Diencephalon (tissue), 1 donor: ENCODE measurements around the gene PCDHB3. TPM values are rescaled to one million over a fixed set of nuclear protein-coding genes. Genes with fewer than 3 reads are reported as not detected.

Experiments used
- total RNA-seq: library from RNA; depleted of rRNA; stranded (reverse); fragments of >200 nt; gene quantifications from one replicate; pipeline ENCODE4 v1.2.3, GENCODE V29; 2014

PCDHB3 gene
- total RNA-seq = 13.6 TPM

DNA sequence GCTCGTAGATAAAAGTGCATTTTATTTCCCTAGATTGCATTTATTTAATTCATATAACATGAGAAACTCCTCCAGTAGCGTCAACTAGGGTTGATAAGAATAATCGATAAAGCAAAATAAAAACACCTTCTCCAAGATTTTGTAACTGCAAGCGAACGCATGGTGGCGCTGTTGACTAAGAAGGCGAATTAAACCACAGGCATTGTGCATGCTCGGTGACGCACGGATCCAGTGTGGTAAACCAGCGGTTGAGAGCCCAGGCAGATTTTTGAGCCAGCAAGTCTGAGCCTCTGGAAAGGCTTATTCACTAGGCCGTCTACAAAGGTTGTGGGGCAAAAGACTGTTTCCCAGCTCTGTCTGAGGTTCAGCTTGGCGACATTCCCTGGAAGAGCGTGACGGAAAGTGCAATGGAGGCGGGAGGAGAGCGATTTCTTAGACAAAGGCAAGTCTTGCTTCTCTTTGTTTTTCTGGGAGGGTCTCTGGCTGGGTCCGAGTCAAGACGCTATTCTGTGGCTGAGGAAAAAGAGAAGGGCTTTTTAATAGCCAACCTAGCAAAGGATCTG, at the start of gene PCDHB3:
PCDHB3 (plus strand) TSS at position 231 of the 563 bp plus-strand sequence; CDS start at position 408, 177 bp downstream.

DNA sequence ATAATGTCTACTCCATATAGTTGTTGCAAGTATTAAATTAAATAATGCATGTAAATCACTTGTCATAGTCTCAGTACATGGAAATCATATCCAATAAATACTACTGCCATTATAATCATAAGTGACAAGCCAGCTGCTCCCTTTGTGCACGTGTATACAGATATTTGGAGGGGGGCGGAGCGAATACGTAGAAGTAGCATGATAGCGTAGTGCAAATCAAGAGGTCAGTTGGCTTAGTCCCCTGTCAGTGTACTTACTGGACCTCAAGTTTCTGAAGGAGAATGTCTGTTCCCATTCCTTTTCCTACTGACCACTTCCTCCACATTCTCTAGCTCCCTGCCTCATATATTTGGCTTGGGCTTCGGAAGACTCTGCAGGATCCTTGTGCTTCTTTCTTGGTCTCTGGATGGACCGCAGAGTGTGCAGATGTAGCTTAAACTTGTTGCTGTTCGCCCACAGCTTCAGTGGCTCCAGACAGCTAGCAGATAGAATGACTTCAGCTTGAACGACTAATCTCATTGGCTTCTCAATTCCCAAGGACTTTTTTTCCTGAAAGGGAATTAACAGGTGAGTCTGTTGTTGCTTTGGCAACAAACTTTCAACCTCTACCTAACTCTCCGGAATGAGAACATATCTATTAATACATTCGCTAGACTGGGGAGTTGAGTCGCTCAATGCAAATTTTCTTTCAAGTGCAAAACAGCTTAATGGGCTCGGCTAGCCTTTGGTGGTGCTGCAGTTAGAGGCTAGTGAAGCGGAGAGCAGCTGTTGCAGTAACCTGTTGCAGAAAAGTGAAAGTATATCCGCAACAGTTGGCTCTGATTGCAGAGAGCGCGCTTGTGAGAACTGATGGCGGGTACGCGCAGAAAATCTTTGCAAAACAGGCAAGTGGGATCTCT, 49.4 kb upstream of the PCDHB3 start, which contains the start of gene PCDHB1:
PCDHB1 (plus strand) TSS at position 753 of the 899 bp plus-strand sequence; CDS start at position 850, 97 bp downstream.

DNA sequence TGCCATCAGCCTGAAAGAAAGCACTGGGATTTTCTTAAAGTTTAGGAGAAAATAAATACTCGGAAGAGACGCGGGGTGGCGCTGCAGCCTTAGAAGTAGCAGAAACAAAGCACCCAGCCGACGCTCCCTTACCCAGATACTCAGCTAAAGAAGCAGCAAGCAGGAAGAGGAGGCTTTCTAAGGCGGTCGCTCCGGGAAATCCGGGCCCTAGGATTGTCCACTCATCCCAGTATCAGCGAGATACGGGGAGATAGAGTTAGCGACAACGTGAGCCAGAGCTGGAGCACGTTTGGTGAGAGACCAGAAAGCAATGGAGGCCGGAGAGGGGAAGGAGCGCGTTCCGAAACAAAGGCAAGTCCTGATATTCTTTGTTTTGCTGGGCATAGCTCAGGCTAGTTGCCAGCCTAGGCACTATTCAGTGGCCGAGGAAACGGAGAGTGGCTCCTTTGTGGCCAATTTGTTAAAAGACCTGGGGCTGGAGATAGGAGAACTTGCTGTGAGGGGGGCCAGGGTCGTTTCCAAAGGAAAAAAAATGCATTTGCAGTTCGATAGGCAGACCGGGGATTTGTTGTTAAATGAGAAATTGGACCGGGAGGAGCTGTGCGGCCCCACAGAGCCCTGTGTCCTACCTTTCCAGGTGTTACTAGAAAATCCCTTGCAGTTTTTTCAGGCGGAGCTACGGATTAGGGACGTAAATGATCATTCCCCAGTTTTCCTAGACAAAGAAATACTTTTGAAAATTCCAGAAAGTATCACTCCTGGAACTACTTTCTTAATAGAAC, 5.6 kb upstream of the PCDHB3 start, which contains the start of gene PCDHB2:
PCDHB2 (plus strand) TSS at position 135 of the 782 bp plus-strand sequence; CDS start at position 311, 176 bp downstream.

DNA sequence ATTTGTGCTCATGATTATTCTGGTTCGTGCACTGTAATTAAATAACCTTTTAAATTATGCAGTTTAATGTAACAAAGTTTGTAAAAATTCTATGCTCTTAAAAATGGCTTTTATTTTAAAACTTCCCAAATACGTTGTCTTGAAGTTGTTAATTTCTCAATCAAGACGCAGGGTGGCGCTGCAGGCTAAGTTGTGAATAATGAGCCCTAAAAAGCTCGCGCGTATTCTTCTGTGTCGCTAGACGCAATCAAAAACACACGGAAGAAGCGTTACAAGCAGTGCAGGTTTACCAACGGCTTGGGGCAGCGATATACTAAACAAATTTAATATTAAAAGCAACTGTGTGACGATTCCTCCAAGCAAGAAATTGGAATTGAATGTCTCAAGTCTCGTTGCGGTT, 21.3 kb downstream of the PCDHB3 start, which contains the start of gene PCDHB4:
PCDHB4 (plus strand) TSS at position 256 of the 400 bp plus-strand sequence. CDS start 181 bp downstream, outside the sequence.

DNA sequence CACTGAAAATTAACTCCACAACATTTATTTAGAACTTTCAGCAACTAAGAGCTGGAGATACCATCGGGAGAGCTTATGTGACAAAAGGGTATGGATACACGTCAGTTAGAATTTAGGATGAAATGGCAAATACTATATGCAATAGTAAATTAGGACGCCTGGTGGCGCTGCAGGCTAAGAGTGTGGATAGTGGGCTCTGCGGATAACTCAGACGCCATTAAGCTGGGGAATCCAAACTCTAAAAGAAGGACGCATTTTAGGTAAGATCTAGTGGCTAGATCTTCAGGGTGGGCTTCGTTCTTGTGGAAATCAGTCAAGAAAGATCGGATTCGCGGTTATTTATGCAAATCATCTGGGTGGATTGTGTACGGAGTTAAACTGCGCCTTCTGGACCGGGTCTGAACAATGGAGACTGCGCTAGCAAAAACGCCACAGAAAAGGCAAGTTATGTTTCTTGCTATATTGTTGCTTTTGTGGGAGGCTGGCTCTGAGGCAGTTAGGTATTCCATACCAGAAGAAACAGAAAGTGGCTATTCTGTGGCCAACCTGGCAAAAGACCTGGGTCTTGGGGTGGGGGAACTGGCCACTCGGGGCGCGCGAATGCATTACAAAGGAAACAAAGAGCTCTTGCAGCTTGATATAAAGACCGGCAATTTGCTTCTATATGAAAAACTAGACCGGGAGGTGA, 34.9 kb downstream of the PCDHB3 start, which contains the start of gene PCDHB5:
PCDHB5 (plus strand) TSS at position 177 of the 688 bp plus-strand sequence; CDS start at position 406, 229 bp downstream.

DNA sequence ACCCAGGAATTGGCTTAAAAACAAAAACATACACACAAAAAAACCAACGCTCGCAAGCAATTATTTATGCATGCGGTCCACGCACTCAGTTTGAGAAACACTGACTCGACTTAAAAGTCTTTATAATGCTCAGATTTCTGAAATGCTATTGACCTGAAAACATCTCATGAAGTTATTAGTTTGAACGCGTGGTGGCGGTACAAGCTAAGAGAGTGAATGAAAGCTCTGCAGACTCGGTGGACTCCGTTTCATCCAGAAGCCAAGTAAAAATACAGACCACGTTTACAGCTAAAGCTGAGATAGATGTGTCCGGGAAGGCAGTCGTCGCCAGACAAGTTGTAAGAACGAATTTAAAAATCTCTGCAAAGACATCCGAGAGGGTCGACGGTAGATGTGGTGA, 49.5 kb downstream of the PCDHB3 start, which contains the start of gene PCDHB6:
PCDHB6 (plus strand) TSS at position 246 of the 400 bp plus-strand sequence. CDS start 201 bp downstream, outside the sequence.

Other genes with a start within 250 kb of the PCDHB3 start
- 11.5 TPM for gene PCDHA10, start 244.6 kb upstream of the PCDHB3 start, total RNA-seq
- gene PCDHA11, start 231.5 kb upstream of the PCDHB3 start, total RNA-seq = 22.8 TPM
- 7.4 TPM for gene PCDHA12, start 225.2 kb upstream of the PCDHB3 start, total RNA-seq
- 9.9 TPM for gene PCDHA13, start 218.3 kb upstream of the PCDHB3 start, total RNA-seq
- 42.7 TPM for gene PCDHAC1, start 174.2 kb upstream of the PCDHB3 start, total RNA-seq
- 47.1 TPM for gene PCDHAC2, start 134.0 kb upstream of the PCDHB3 start, total RNA-seq
- gene PCDHB1, start 49.1 kb upstream of the PCDHB3 start, total RNA-seq = 0.46 TPM
- 12.7 TPM for gene PCDHB2, start 5.9 kb upstream of the PCDHB3 start, total RNA-seq
- gene PCDHB4, start 21.3 kb downstream of the PCDHB3 start, total RNA-seq = 5.3 TPM
- gene PCDHB5, start 34.7 kb downstream of the PCDHB3 start, total RNA-seq = 11.1 TPM
- gene PCDHB6, start 49.6 kb downstream of the PCDHB3 start, total RNA-seq = 4.2 TPM
- 8.5 TPM for gene PCDHB7, start 72.2 kb downstream of the PCDHB3 start, total RNA-seq
- gene PCDHB8, start 77.3 kb downstream of the PCDHB3 start, total RNA-seq = 8.1 TPM
- gene PCDHB16, start 81.9 kb downstream of the PCDHB3 start, total RNA-seq = 5.8 TPM
- 9.2 TPM for gene PCDHB9, start 86.7 kb downstream of the PCDHB3 start, total RNA-seq
- 22.4 TPM for gene PCDHB10, start 91.9 kb downstream of the PCDHB3 start, total RNA-seq
- 14.8 TPM for gene PCDHB11, start 99.2 kb downstream of the PCDHB3 start, total RNA-seq
- 15.5 TPM for gene PCDHB12, start 108.2 kb downstream of the PCDHB3 start, total RNA-seq
- gene PCDHB13, start 113.4 kb downstream of the PCDHB3 start, total RNA-seq = 10.8 TPM
- 12.7 TPM for gene PCDHB14, start 122.9 kb downstream of the PCDHB3 start, total RNA-seq
- 22.6 TPM for gene PCDHB15, start 144.9 kb downstream of the PCDHB3 start, total RNA-seq
- 0.23 TPM for gene SLC25A2, start 203.6 kb downstream of the PCDHB3 start, total RNA-seq
- 103 TPM for gene TAF7, start 220.3 kb downstream of the PCDHB3 start, total RNA-seq
- 4.2 TPM for gene PCDHGA1, start 230.0 kb downstream of the PCDHB3 start, total RNA-seq
- gene PCDHGA2, start 238.3 kb downstream of the PCDHB3 start, total RNA-seq = 8.5 TPM
- 7.2 TPM for gene PCDHGA3, start 243.4 kb downstream of the PCDHB3 start, total RNA-seq
- gene PCDHGB1, start 249.6 kb downstream of the PCDHB3 start, total RNA-seq = 10.4 TPM